Rectal smooth muscle tissue (tissue), 1 donor: ENCODE results near the gene NUTM2D.
"Not testable (repeated sequence)": the region's sequence is repeated elsewhere in the genome, so short reads cannot be mapped to it uniquely, and the experiment has no call there.

Experiments
- H3K27ac ChIP-seq: one replicate; pipeline ENCODE4 v1.7.0; 2013; ENCODE audit warnings: low read depth, low read length, inconsistent platforms
- H3K27me3 ChIP-seq: one replicate; pipeline ENCODE4 v1.7.0; 2013; ENCODE audit warnings: low read length; ENCODE audit not compliant: control insufficient read depth, insufficient read depth
- H3K36me3 ChIP-seq: one replicate; pipeline ENCODE4 v1.7.0; 2013; ENCODE audit warnings: low read length; ENCODE audit not compliant: control insufficient read depth, insufficient read depth
- H3K4me1 ChIP-seq: one replicate; pipeline ENCODE4 v1.7.0; 2013; ENCODE audit warnings: low read length; ENCODE audit not compliant: control insufficient read depth, insufficient read depth
- H3K4me3 ChIP-seq: one replicate; pipeline ENCODE4 v1.7.0; 2013; ENCODE audit warnings: low read length
- H3K9ac ChIP-seq: one replicate; pipeline ENCODE4 v1.7.0; 2013; ENCODE audit warnings: low read length

Gene NUTM2D

DNA sequence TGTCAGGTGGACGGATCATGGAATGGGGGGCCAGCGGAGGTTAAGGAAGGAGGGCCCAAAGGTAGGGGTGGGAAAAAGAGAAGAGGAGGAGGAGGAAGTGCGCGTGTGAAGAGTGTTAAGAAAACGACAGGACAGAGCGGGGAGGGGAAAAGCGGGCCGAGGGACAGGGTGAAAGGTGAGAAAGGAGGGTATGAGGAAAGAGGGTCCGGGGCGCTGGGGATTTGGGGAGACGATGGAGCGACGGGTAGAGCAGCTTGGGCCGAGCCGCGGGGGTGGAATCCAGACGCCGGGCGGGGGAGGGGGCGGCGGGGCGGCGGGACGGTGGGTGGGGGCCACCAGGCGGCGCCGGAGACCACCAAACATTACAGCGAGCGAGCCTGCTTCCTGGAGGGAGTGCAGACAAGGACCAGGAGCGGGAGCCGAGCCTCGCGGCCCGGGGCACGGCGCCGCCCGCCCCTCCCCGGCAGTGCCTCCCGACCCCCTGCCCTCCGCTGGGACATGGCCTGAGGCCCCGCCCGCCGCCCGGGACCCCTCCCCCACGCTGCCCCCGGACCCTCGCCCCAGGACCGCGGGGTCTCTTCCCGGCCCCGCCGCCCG, 15.9 kb upstream of the NUTM2D start:
- not testable (repeated sequence) for H3K9ac ChIP-seq, H3K4me3 ChIP-seq, H3K27me3 ChIP-seq, H3K36me3 ChIP-seq, H3K4me1 ChIP-seq
- peak overlapping the region; percentile 89 for H3K27ac ChIP-seq

DNA sequence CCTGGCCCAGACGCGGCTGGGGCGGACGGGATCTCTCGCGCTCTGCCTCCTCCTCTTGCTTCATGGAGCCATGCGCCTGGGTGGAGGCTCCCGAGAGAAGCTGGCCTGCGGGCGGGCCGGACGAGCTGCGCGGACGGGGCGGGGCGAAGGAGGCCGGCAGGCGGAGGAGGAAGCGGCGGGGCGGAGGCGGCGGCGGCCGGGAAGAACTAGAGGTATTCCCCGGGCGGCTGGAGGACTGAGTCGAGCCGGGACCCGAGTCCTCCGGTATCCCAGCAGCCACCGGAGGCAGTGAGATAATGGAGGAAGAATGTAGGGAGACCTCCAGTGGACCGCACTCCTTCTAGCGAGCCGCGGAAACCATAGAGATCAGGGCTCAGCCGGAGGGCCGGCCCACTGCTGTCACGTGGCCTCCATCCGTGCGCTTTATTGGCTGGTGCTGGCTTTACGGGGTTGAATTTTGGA, 15.3 kb upstream of the NUTM2D start:
- not testable (repeated sequence) for H3K27me3 ChIP-seq, H3K36me3 ChIP-seq, H3K4me1 ChIP-seq, H3K9ac ChIP-seq
- H3K27ac ChIP-seq: peak overlapping the region; percentile 89
- H3K4me3 ChIP-seq: peak overlapping the region; percentile 54

DNA sequence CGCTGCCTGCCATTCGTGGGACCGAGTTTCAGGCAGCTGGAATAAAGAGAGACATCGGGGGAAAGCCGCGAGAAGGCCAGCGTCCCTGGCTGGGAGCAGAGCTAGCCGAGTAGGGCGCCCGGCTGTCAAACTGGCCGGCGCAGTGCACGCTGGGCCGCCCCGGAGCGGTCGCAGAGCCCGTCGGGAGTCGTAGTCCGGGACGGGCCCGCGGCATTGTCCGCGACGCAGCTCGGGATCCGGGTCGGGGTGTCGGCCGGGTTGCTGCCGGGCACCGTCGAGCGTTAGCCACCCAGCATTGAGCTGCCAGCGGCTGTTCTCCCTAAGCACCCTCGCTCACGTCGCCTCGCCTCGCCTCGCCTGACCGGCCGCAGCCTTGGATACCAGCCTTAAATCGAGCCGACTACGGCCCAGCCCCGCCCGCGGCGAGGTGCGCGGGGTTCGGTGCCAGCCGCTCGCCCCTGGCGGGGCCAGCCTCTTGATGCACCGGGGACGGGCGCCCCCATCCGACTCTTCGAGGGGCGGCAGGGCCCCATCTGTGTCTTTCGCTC, 14.8 kb upstream of the NUTM2D start:
- H3K4me1 ChIP-seq, H3K27me3 ChIP-seq, H3K4me3 ChIP-seq, H3K9ac ChIP-seq, H3K36me3 ChIP-seq: not testable (repeated sequence)
- peak overlapping the region; percentile 89 for H3K27ac ChIP-seq

DNA sequence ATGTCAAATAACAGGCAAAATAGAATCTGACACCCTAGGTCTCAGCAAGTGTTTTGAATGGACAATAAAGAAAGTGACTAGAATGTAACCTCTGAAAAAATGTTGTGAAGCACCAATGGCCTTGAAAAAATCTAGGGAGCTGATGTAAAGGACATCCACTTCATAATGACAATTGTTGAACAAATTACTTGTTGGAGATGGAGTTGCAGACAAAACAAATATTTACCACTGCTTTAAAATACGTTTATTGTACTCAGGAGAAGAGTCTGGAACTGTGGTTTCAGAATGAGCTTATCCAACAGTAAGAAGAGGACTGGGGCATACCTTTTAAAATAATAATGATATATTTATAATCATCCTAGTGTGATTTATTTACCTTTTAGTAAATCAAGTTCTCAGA, 11.8 kb upstream of the NUTM2D start:
- not testable (repeated sequence) for H3K4me1 ChIP-seq, H3K36me3 ChIP-seq, H3K27me3 ChIP-seq, H3K9ac ChIP-seq, H3K27ac ChIP-seq, H3K4me3 ChIP-seq

DNA sequence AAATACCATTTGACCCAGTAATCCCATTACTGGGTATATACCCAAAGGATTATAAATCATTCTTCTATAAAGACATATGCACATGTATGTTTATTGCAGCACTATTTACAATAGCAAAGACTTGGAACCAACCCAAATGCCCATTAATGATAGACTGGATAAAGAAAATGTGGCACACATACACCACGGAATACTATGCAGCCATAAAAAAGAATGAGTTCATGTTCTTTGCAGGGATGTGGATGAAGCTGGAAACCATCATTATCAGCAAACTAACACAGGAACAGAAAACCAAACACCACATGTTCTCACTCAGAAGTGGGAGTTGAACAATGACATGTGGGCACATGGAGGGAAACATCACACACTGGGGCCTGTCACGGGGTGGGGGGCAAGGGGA, 7.4 kb upstream of the NUTM2D start:
- not testable (repeated sequence) for H3K4me1 ChIP-seq, H3K4me3 ChIP-seq, H3K9ac ChIP-seq, H3K27me3 ChIP-seq, H3K36me3 ChIP-seq, H3K27ac ChIP-seq

DNA sequence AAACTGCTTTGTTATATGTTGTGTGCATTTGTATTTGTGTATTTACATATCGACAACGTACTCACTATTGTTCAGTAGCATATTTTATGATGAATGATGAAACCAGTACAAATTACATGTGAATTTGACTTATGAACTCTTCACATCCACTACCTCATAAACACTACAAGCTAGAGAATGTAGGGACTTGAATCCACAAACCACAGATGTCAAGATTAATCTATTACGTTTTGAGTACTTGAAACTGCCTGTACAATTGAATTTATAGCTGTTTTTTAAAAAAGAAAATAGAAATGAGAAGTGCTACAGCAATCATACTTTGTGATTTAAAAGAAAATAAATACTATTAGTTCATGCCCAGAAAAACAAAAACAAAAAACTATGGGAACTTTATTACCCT, 4.7 kb upstream of the NUTM2D start:
- H3K9ac ChIP-seq, H3K27ac ChIP-seq, H3K4me1 ChIP-seq, H3K36me3 ChIP-seq, H3K27me3 ChIP-seq, H3K4me3 ChIP-seq: not testable (repeated sequence)

DNA sequence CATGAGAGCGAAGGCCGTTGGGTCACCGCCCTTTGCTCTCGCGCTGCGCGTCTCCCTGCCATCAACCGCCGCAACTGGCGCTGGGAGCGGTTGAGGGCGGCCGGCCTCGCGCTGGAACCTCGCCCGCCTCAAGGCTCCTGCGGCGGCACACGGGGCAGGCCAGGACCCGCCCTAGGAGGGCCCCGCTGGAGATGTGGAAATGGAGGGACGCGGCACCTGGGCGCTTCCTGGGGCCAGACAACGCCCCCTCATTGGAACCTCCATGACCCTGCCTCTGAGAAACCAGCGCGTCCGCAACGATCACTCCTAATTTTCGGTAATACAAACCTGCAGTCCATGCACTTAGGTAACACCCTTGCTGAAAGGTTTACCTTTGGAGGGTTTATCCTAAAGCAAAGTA, 2.4 kb upstream of the NUTM2D start:
- H3K4me3 ChIP-seq, H3K36me3 ChIP-seq, H3K27ac ChIP-seq, H3K27me3 ChIP-seq, H3K4me1 ChIP-seq, H3K9ac ChIP-seq: not testable (repeated sequence)

DNA sequence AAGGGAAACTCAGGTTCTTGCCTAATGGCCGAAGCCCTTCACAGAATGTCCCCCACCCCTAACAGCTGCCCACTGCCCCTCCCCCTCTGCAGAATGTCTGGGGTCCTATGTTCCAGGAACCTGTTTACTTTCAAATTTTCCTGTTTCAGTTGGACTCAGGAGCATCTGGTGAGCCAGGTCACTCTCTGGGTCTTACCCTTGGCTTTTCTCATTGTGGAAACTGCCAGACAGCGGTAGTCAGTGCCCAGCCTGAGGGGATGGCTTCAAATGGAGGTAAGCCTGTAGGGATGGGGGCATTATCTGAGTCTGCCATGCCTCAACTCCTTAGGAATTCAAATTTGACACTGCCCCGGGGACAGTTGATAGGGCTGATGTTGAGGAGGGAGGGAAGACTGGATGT, 615 bp downstream of the NUTM2D start:
- not testable (repeated sequence) for H3K27ac ChIP-seq, H3K4me3 ChIP-seq, H3K4me1 ChIP-seq, H3K9ac ChIP-seq, H3K27me3 ChIP-seq, H3K36me3 ChIP-seq

DNA sequence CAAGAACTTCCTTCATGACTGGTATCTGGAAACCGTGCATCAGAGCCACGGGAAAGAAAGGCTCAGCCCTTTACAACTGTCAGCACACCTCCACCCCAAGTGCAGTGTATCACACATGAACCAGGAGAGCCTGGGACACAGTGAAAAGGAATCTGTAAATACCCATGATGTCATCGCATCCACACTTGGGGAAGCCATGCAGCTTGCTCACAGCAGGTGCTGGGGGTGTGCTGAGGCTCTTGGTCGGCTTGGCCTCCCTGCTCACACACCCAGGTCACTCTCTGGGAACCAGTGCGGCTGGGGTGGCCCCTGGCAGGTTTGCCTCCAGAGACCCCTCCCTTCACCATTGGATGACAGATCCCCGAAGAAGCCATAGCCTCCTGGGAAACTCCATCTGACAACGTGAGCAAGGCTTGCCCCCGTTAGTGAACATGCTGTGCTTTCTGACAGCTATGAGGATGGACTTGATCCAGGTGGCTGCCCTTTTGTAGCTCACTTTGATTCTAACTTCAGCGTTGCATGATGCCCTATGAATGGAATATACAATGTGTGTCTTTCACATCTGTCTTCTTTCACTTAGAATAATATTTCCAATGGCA, 12.1 kb downstream of the NUTM2D start:
- H3K36me3 ChIP-seq, H3K4me3 ChIP-seq, H3K9ac ChIP-seq, H3K27me3 ChIP-seq, H3K4me1 ChIP-seq, H3K27ac ChIP-seq: not testable (repeated sequence)

DNA sequence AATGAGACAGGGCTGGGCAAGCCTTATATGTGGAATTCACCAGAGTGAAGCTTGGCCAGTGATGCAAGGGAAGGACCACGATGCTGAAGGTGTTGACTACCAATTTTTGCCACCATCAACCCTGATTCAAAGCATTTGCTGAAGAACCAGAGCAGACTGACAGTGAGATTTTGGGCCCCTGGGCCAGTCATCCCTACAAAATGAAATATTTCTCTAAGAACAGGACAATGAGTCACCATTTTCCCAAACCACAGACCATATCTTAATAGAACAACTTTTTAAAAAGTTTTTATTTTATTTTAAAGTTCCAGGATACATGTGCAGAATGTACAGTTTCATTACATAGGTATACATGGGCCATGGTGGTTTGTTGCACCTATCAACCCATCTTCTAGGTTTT, 16.5 kb downstream of the NUTM2D start:
- H3K4me3 ChIP-seq, H3K4me1 ChIP-seq, H3K27me3 ChIP-seq, H3K27ac ChIP-seq, H3K36me3 ChIP-seq, H3K9ac ChIP-seq: not testable (repeated sequence)

DNA sequence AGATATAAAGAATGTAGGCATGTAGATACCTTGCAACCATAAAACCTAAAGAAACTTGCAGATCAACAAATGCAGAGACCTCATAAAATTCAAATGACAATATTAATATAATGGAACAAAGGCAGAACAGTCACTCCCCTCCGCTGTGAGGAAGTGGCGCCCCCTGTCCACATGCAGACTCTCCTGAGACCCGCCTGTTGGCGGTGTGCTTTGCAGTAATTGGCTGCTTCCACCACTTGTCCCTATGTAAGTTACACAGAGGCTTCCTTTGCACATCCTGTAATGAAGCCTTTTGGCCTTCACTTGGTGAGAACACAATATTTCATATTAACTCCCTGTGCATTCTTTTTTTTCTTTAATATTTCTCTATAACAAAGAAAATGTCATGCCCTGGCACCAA, 21.6 kb downstream of the NUTM2D start:
- not testable (repeated sequence) for H3K27me3 ChIP-seq, H3K4me1 ChIP-seq, H3K36me3 ChIP-seq, H3K9ac ChIP-seq, H3K4me3 ChIP-seq, H3K27ac ChIP-seq

DNA sequence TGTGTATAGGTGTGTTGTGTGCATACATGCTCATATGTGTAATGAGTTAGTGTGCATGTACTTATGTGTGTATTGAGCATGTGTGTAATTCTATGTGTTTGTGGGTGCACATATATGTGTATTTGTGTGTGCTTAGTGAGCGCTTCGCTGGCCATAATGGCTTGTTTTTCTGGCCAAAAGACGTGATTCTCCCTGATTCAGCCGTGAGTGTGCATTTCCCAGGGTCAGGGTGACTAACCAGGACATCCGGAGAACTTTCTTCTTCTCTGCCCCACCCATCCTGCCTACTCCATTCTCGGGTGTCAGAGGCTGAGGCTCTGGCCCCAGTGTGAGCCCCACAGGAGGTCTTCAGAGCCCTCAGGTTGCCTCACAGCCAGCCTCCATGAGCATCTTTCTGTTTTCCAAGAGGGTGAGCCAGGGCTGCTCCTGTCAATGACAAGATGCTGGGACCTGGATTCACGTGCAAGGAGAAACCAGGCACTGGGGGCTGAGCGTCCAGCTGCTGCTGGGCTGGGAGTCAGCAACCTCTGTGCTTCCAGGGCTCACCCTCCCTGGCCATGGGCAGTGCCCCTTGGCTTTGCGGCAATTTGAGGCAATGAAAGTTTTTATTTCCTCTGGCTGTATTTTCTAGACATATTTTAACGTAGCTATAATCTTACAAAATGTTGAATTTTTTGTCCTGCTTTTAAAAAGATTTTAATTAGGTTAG, 25.8 kb downstream of the NUTM2D start:
- H3K36me3 ChIP-seq, H3K27ac ChIP-seq, H3K4me3 ChIP-seq, H3K4me1 ChIP-seq, H3K27me3 ChIP-seq, H3K9ac ChIP-seq: not testable (repeated sequence)

DNA sequence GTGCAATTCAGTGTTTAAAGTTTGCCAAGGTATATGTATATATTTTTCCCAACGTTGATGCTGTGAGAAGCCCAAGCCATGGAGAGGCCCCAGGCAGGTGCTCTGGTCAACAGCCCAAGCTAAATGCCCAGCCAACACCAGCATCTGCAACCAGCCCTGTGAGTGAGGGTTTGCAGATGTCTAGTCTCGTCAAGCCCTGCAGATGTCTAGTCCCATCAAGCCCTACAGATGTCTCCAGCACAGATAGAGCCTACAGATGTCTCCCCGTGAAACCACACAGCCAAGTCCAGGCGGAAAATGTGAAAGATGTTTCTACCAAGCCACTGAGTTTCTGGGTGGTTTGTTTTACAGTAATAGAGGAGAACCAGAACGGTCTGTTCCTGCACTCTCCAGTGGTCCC, 26.7 kb downstream of the NUTM2D start:
- H3K36me3 ChIP-seq, H3K9ac ChIP-seq, H3K27me3 ChIP-seq, H3K4me1 ChIP-seq, H3K27ac ChIP-seq, H3K4me3 ChIP-seq: not testable (repeated sequence)
